ENCODE measurements around the gene KCNJ10. TPM values are rescaled to one million over a fixed set of nuclear protein-coding genes. Genes with fewer than 3 reads are reported as not detected.
"Not testable (repeated sequence)": the region's sequence is repeated elsewhere in the genome, so short reads cannot be mapped to it uniquely, and the experiment has no call there.

KCNJ10 gene
- total RNA-seq, 1 experiment from 2014 or later = 1.4 TPM

- no peak for ATAC-seq
- no peaks in the 10 kb centered on the region for H3K36me3 Mint-ChIP-seq
- CTCF ChIA-PET = interaction anchor here (0.6 to 31.0 kb wide), 2 partner anchors 8 to 25 kb away, joined by 3 to 978 read pairs; partner anchors contain the start of genes KCNJ10 and KCNJ9
- no peaks in the 10 kb centered on the region for H3K9me3 Mint-ChIP-seq
- no peak overlapping the region for H3K27ac Mint-ChIP-seq
- H3K4me3 Mint-ChIP-seq = no peak overlapping the region
- peaks cover 18% of the 10 kb centered on the region for H3K27me3 Mint-ChIP-seq (ENCODE audit: low read depth)
- H3K4me1 Mint-ChIP-seq = peaks cover 30% of the 10 kb centered on the region
- DNase-seq (ENCODE audit: low spot score) = no peak
- TF ChIP-seq SMAD3 (CRISPR knock-in tag; IDR thresholded peaks at IDR 0.05; ENCODE audit: borderline replicate concordance) = no peak
- no peak for TF ChIP-seq E2F4 (CRISPR knock-in tag; IDR thresholded peaks at IDR 0.05; ENCODE audit: borderline replicate concordance, low read depth)
- no peak for TF ChIP-seq USF2 (CRISPR knock-in tag; IDR thresholded peaks at IDR 0.05)
- TF ChIP-seq TEAD1 (CRISPR knock-in tag; IDR thresholded peaks at IDR 0.05) = no peak
- no peak for TF ChIP-seq ATF6 (CRISPR knock-in tag; IDR thresholded peaks at IDR 0.05)
- no peak for TF ChIP-seq NR2C2 (CRISPR knock-in tag; IDR thresholded peaks at IDR 0.05)
- TF ChIP-seq MXD4 (CRISPR knock-in tag; IDR thresholded peaks at IDR 0.05; ENCODE audit: borderline replicate concordance) = no peak
- no peak for TF ChIP-seq AR (CRISPR knock-in tag; IDR thresholded peaks at IDR 0.05)
- TF ChIP-seq GABPB1 (CRISPR knock-in tag; IDR thresholded peaks at IDR 0.05) = no peak
- TF ChIP-seq IRF2 (CRISPR knock-in tag; IDR thresholded peaks at IDR 0.05; ENCODE audit: borderline replicate concordance, low read depth) = no peak
- no peak for TF ChIP-seq ZNF263 (CRISPR knock-in tag; IDR thresholded peaks at IDR 0.05; ENCODE audit: low read depth)
- no peak for TF ChIP-seq ZBTB43 (CRISPR knock-in tag; IDR thresholded peaks at IDR 0.05)
- no peak for TF ChIP-seq ZNF219 (CRISPR knock-in tag; IDR thresholded peaks at IDR 0.05; ENCODE audit: borderline replicate concordance)
- POLR2A ChIA-PET = no interaction called here
Measured at GRCh38 chr1:160050619-160051018, 19.3 kb downstream of the KCNJ10 start.

GRCh38 chr1:160050182-160050581 lies 19.8 kb downstream of the KCNJ10 start:
- POLR2A ChIA-PET; H3K4me3 Mint-ChIP-seq; ATAC-seq; H3K27ac Mint-ChIP-seq; DNase-seq (ENCODE audit: low spot score); H3K36me3 Mint-ChIP-seq; H3K9me3 Mint-ChIP-seq: not testable (repeated sequence)
- CTCF ChIA-PET = interaction anchor here (31.0 kb wide), 1 partner anchor 25 kb away, joined by 978 read pairs; the partner anchor contains the start of genes KCNJ10 and KCNJ9
- H3K27me3 Mint-ChIP-seq (ENCODE audit: low read depth) = peaks cover 18% of the 10 kb centered on the region
- peaks cover 30% of the 10 kb centered on the region for H3K4me1 Mint-ChIP-seq

GRCh38 chr1:160049101-160049500 lies 20.9 kb downstream of the KCNJ10 start:
- DNase-seq (ENCODE audit: low spot score) (no peak), ATAC-seq (no peak)
- ChIA-PET CTCF (interaction anchor here (1.3 to 31.0 kb wide), 3 partner anchors 8 to 42 kb away, joined by 7 to 978 read pairs (median 73); partner anchors contain the start of genes KCNJ10 and KCNJ9), POLR2A (no interaction called here)
- peaks cover 30% of the 10 kb centered on the region for H3K4me1 Mint-ChIP-seq
- H3K9me3 Mint-ChIP-seq = no peaks in the 10 kb centered on the region
- H3K27ac Mint-ChIP-seq = no peak overlapping the region
- H3K36me3 Mint-ChIP-seq = no peaks in the 10 kb centered on the region
- H3K4me3 Mint-ChIP-seq = no peak overlapping the region
- peaks cover 20% of the 10 kb centered on the region for H3K27me3 Mint-ChIP-seq (ENCODE audit: low read depth)
- TF ChIP-seq ZNF263 (CRISPR knock-in tag; IDR thresholded peaks at IDR 0.05; ENCODE audit: low read depth) = no peak
- no peak for TF ChIP-seq FOXP1 (CRISPR knock-in tag; IDR thresholded peaks at IDR 0.05; ENCODE audit: borderline replicate concordance)
- TF ChIP-seq ATF1 (CRISPR knock-in tag; IDR thresholded peaks at IDR 0.05) = no peak
- no peak for TF ChIP-seq USF2 (CRISPR knock-in tag; IDR thresholded peaks at IDR 0.05)
- TF ChIP-seq FOXK1 (CRISPR knock-in tag; IDR thresholded peaks at IDR 0.05) = no peak
- TF ChIP-seq NR1H2 (CRISPR knock-in tag; IDR thresholded peaks at IDR 0.05) = no peak
- TF ChIP-seq SMAD4 (CRISPR knock-in tag; IDR thresholded peaks at IDR 0.05) = no peak
- no peak for TF ChIP-seq AFF4 (CRISPR knock-in tag; IDR thresholded peaks at IDR 0.05; ENCODE audit: borderline replicate concordance)

All from WTC11 (cell line).